OCI-LY7 (cell line): ENCODE measurements around the gene HCN3.

Source experiments
- EZH2phosphoT487 ChIP-seq: fragments of 200-600 bp; sonication (generic); IDR thresholded peaks from 2 replicates; pipeline ENCODE4 v1.6.1; 2018; ENCODE audit warnings: low read depth, borderline replicate concordance, mild to moderate bottlenecking, mixed run types, antibody characterized with exemption, low read length, moderate library complexity, mixed read lengths
- TF ChIP-seq, protein P1 (sequence below): fragments of 200-600 bp; sonication (generic); conservative IDR thresholded peaks from 2 replicates; pipeline ENCODE4 v1.5.1; 2014; ENCODE audit warnings: mild to moderate bottlenecking, antibody characterized with exemption, low read length, moderate library complexity, mixed read lengths

DNA sequence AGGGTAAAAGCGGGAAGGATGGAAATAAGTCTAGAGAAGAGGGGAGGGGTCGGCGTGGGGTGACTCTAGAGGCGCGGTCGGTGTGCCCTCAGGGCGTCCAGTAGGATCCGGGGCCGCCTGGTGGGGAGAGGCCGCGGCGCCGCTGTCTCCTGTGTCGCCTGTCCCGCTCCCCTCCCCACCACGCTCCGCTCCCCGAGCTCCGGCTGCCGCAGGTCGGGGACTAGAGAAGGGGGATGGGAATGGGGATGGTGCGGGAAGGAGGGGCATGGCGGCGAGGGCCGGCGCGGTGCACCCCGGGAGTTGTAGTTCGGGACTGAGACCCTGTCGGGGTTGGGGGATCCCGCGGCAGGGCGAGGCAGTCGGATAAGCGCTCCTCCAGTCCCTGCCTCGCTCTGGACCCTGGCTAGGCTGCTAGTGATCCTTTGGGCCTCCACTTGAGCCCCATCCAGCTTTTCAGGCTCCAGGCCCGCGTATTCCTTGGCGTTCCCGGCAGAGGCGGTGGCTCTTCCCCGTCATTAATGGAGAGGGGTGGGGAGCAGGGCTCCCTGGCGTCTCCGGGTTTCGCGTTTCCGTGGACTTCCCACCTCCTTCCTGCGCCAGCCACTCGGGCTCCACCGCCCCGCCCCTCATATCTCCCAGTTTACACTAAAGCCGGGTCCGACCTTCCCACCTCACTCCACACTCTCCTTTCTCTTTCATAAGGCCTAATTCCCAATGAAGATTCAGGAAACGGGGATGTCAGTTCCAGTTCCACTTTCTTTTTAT, 21.8 kb upstream of the HCN3 start, which contains the start of gene ENTREP3:
- TF ChIP-seq, protein P1, sequence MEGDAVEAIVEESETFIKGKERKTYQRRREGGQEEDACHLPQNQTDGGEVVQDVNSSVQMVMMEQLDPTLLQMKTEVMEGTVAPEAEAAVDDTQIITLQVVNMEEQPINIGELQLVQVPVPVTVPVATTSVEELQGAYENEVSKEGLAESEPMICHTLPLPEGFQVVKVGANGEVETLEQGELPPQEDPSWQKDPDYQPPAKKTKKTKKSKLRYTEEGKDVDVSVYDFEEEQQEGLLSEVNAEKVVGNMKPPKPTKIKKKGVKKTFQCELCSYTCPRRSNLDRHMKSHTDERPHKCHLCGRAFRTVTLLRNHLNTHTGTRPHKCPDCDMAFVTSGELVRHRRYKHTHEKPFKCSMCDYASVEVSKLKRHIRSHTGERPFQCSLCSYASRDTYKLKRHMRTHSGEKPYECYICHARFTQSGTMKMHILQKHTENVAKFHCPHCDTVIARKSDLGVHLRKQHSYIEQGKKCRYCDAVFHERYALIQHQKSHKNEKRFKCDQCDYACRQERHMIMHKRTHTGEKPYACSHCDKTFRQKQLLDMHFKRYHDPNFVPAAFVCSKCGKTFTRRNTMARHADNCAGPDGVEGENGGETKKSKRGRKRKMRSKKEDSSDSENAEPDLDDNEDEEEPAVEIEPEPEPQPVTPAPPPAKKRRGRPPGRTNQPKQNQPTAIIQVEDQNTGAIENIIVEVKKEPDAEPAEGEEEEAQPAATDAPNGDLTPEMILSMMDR, result no peak
- no peak for TF ChIP-seq EZH2phosphoT487
